Lower leg skin (tissue), 4 donors: Measurements from ENCODE around the gene ZCCHC17. TPM values are rescaled to one million over a fixed set of nuclear protein-coding genes. Genes with fewer than 3 reads are reported as not detected.

ENCODE experiments used
- DNase-seq, 2 donors: peaks; one replicate each; pipeline ENCODE4 v3.0.0-alpha.2; 2019; ENCODE audit warnings: low spot score in 2 of 2
- H3K4me3 ChIP-seq: fragments of 200-600 bp; sonication (generic); 2 replicates; pipeline ENCODE4 v1.5.1; 2017; ENCODE audit warnings: mild to moderate bottlenecking, low read depth; ENCODE audit not compliant: poor library complexity, severe bottlenecking
- CTCF ChIP-seq, 3 donors: fragments of 450-650 bp; IDR thresholded peaks; one replicate each; pipeline ENCODE4 v1.5.1; 2016; ENCODE audit warnings: antibody characterized with exemption in 3 of 3, mild to moderate bottlenecking in 3 of 3, moderate library complexity in 2 of 3
- POLR2A ChIP-seq, 2 donors: fragments of 450-650 bp; IDR thresholded peaks; one replicate each; pipeline ENCODE4 v1.6.1; 2016 to 2017; ENCODE audit warnings: antibody characterized with exemption in 2 of 2, mild to moderate bottlenecking in 1 of 2, moderate library complexity in 1 of 2
- WGBS, 2 donors: methylation state at CpG; one replicate each; pipeline ENCODE4 v1.1.5; 2018; 5-methylcytosine and 5-hydroxymethylcytosine counted together
- intact Hi-C: fragments of 100-400 bp; cut with DNase I; formaldehyde crosslinking; loops from one replicate; pipeline ENCODE4 v1.15.0; 2023; ENCODE audit warnings: low total_unique reads
- total RNA-seq, 4 donors: library from RNA; depleted of rRNA; stranded (reverse); fragments of >200 nt; gene quantifications; one replicate each; pipeline ENCODE4 v1.1.0, GENCODE V29; 2016

Gene ZCCHC17
- total RNA-seq, 4 donors from 2014 or later = 14.9 to 23.2 (median 17.6) TPM

GRCh38 chr1:31346785-31347184 lies 50.0 kb downstream of the ZCCHC17 start:
- TF ChIP-seq CTCF (IDR thresholded peaks at IDR 0.05) (no peak), POLR2A (IDR thresholded peaks at IDR 0.05) (no peak)
- no peak for DNase-seq
- H3K4me3 ChIP-seq = no peak overlapping the region
- intact Hi-C loops = no loop called here

- intact Hi-C loops = no loop called here
- H3K4me3 ChIP-seq = no peak overlapping the region
- WGBS, 2 donors = 88 to 95% methylated on average over 1 of the region's 1 CpG
- no peak for DNase-seq
- no peak for TF ChIP-seq CTCF (IDR thresholded peaks at IDR 0.05)
- TF ChIP-seq POLR2A (IDR thresholded peaks at IDR 0.05) = no peak
Measured at GRCh38 chr1:31348449-31348848, 51.6 kb downstream of the ZCCHC17 start.

DNA sequence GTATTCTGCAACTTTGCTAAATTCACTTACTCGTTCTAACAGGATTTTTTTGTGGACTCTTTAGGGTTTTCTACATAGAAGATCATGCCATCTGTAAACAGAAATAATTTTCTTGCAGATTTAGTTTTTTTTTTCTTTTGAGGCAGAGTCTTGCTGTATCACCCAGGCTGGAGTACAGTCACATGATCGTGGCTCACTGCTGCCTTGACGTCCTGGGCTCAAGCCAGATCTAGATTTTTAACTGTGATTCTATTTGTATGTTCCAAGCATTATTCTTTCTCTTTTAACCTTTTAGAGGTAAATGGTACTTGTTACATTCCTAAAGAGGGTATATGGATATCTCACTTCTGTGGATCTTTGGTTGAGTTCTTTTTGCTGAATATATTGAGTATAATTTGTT lies 57.5 kb downstream of the ZCCHC17 start:
- DNase-seq = no peak
- H3K4me3 ChIP-seq = no peak overlapping the region
- TF ChIP-seq POLR2A (IDR thresholded peaks at IDR 0.05) (no peak), CTCF (IDR thresholded peaks at IDR 0.05) (no peak)
- WGBS, 2 donors = 49 to 51% methylated on average over 3 of the region's 3 CpGs
- intact Hi-C loops = no loop called here

DNA sequence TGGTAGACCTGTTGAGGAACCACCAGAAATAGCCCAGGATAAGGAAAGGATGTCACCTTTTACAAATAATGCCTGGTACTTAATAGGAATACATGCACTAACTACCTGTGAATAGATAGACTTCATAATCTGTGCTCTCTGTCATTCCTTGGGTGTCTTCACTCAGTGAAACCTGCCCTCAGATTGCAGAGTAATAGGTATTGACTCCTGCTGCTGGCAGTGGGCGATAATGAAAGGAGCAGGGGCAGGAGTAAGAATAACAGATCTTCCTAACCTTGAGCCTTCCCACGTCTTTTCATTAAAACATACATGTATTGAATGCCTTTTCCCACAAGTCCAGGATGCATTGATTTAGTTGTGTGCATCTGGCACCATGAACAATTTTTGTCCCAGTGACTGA lies 59.6 kb downstream of the ZCCHC17 start:
- TF ChIP-seq CTCF (IDR thresholded peaks at IDR 0.05) = no peak
- no peak for TF ChIP-seq POLR2A (IDR thresholded peaks at IDR 0.05)
- intact Hi-C loops = no loop called here
- 96% methylated on average over 2 of the region's 2 CpGs for WGBS, 2 donors
- DNase-seq = no peak
- no peak overlapping the region for H3K4me3 ChIP-seq

DNA sequence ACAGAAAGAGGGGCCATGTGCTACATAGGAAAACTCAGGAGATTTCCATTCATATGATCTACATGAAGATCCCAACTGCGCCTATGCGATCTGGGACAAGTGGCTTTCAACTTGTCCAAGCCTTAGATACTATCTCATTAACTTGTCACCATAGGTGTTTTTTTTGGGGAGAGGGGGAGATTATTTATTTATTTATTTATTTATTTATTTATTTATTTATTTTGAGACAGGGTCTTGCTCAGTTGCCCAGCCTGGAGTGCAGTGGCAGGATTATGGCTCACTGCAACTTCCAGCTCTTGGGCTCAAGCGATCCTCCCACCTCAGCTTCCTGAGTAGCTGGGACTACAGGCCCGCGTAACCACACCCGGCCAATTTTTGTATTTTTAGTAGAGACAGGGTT lies 64.8 kb downstream of the ZCCHC17 start:
- no peak overlapping the region for H3K4me3 ChIP-seq
- intact Hi-C loops = no loop called here
- 97 to 98% methylated on average over 6 of the region's 6 CpGs for WGBS, 2 donors
- TF ChIP-seq CTCF (IDR thresholded peaks at IDR 0.05) = no peak
- no peak for TF ChIP-seq POLR2A (IDR thresholded peaks at IDR 0.05)
- DNase-seq = no peak

DNA sequence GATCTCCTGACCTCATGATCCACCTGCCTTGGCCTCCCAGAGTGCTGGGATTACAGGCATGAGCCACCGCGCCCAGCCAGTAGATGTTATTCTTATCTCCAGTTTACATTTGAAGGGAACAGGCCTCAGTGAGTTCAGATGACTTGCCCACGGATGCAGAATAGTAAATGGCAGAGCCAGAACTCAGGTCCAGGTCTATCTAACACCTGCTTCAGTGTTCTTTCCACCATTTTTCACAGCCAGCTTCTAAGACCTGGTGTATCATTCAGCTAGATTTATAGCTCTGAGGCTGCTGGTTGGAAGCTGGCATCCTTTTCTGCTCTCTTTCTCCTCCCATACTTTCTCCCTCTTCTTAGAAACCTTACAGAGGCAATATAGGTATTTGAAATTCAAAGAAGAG lies 65.2 kb downstream of the ZCCHC17 start:
- TF ChIP-seq POLR2A (IDR thresholded peaks at IDR 0.05) (no peak), CTCF (IDR thresholded peaks at IDR 0.05) (no peak)
- 90 to 92% methylated on average over 3 of the region's 3 CpGs for WGBS, 2 donors

More for the DNA sequence above, 65.2 kb downstream of the ZCCHC17 start:
- no peak overlapping the region for H3K4me3 ChIP-seq
- DNase-seq = no peak
- intact Hi-C loops = no loop called here
